Calu3 (cell line): Measurements from ENCODE around the gene WRAP53. TPM values are rescaled to one million over a fixed set of nuclear protein-coding genes. Genes with fewer than 3 reads are reported as not detected.

ENCODE experiments used
- BruUV-seq: library from RNA; stranded (reverse); fragments of 400-500 nt; replicated peaks from 2 replicates; lab custom pipeline; 2021; lab: Mats Ljungman, UMichigan
- CTCF ChIA-PET: fragments of 300-600 bp; sonication (Branson Sonifier 250); formaldehyde crosslinking; loops from one replicate; lab custom pipeline; 2022; ENCODE audit warnings: antibody characterized with exemption; lab: Charles Lee
- DNase-seq: peaks from one replicate; pipeline ENCODE4 v3.0.0; 2022
- H3K27ac Mint-ChIP-seq: one replicate; pipeline ENCODE4 v1.8.0; 2022; ENCODE audit warnings: mixed read lengths; ENCODE audit not compliant: unreplicated experiment
- H3K27me3 Mint-ChIP-seq: one replicate; pipeline ENCODE4 v1.8.0; 2022; ENCODE audit warnings: mixed read lengths; ENCODE audit not compliant: unreplicated experiment
- H3K36me3 Mint-ChIP-seq: one replicate; pipeline ENCODE4 v1.8.0; 2022; ENCODE audit warnings: mild to moderate bottlenecking, moderate library complexity, mixed read lengths; ENCODE audit not compliant: insufficient read depth, unreplicated experiment
- H3K4me1 Mint-ChIP-seq: one replicate; pipeline ENCODE4 v1.8.0; 2022; ENCODE audit warnings: mild to moderate bottlenecking, low read depth, mixed read lengths; ENCODE audit not compliant: unreplicated experiment
- H3K4me3 Mint-ChIP-seq: one replicate; pipeline ENCODE4 v1.8.0; 2022; ENCODE audit warnings: mild to moderate bottlenecking, low read depth, moderate library complexity, mixed read lengths; ENCODE audit not compliant: unreplicated experiment
- H3K9me3 Mint-ChIP-seq: one replicate; pipeline ENCODE4 v1.8.0; 2022; ENCODE audit warnings: low read depth, mixed read lengths; ENCODE audit not compliant: unreplicated experiment
- CTCF ChIP-seq: fragments of 200-600 bp; IDR thresholded peaks from one replicate; pipeline ENCODE4 v1.8.0; 2022; ENCODE audit warnings: antibody characterized with exemption; ENCODE audit not compliant: unreplicated experiment
- intact Hi-C: fragments of 100-400 bp; cut with micrococcal nuclease; formaldehyde crosslinking; loops from one replicate; pipeline ENCODE4 v1.10.0; 2022; ENCODE audit not compliant: unreplicated experiment
- total RNA-seq: library from RNA; stranded (reverse); gene quantifications from 2 replicates; pipeline ENCODE4 v1.2.3, GENCODE V29; 2022

WRAP53 gene
- total RNA-seq, 1 experiment from 2014 or later, result 10.1 TPM

DNA sequence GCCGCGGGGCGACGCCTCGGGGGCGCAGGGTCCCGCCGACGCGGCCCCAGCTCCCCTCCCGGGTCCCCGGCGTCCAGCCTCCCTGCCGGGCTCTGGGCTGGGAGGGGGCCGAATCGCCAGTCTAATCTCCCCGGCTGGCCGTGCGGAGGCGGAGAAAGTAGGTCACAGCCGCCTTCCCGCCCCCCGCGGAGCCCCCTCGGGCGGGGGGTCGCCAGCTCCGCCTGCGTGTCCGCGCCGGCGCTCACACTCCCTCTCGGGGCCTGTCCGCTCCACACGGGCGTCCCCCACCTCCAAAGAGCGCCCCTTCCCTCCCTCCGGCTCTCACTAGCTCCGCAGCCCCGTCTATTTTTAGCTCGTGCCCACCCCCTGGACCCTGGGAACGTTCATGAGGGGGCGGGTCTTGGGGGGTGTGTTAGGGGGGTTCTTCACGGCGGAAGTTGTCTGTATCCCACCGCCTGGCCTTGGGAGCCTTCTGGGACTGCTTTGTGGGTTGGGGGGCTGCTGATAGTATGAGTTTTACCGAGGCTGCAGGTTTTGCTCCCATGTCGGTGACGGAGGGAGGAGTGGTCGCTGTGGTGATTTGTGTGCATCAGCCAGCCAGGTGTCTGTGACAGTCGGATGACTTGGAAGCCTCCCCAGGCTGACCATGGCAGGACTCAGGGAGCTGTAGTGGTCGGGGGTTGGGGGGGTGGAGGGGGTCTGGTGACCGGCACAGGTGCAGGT lies 36.5 kb upstream of the WRAP53 start:
- H3K27ac Mint-ChIP-seq, result no peak overlapping the region
- no peak overlapping the region for H3K4me3 Mint-ChIP-seq
- CTCF ChIA-PET, result interaction anchor here (0.7 kb wide), 1 partner anchor 119 kb away, joined by 3 read pairs; no protein-coding TSS in a partner anchor
- no peak for TF ChIP-seq CTCF
- peaks cover 86% of the 10 kb centered on the region for H3K27me3 Mint-ChIP-seq
- intact Hi-C loops, result no loop called here
- no peaks in the 10 kb centered on the region for H3K36me3 Mint-ChIP-seq
- no peak for DNase-seq
- H3K4me1 Mint-ChIP-seq, result peaks cover 16% of the 10 kb centered on the region
- BruUV-seq, result no TSS peak
- H3K9me3 Mint-ChIP-seq, result no peaks in the 10 kb centered on the region

DNA sequence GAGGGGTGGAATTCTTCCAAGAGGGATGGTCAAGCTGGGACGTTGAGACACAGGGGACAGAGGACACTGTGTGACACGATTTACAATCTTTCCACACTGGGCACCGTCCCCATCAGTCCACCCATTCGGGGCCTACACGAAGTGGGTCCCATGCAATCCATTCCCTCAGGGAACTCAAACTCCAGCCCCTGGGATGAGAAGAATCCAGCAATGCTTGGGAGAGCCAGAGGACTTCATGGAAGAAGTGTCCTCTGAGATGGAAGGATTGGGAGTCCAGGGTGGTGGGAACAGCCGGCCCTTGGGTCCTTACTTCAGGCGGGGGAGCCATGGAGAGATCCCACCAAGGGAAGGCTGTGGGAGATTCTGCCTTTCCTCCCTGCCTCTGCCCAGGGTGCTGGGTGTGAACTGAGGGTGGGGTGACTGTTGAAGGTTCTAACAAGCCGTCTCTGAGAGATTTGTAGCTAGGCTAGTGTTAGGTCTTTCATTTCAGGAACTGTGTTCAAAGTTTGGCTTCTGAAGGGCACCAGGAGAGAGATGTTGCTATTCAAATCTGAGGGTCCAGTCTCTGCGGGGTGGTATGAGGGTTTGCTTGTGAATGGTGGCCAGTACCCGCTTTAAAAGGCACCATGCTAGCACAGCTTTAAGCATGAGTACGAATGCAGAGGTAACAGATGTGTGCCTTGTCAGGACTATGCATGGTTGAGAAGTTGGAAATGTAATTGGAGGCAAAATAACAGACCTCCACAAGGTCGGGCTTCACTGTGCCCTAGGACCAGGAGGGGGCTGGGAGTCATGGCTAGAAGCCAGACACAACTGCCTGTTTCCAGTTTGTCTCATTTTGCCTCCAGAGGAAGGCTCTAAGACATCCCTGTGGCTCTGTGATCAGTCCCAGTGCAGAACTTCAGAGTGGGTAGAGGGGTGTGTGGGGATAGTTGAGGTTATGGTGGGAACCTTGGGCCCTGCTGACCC lies 35.6 kb upstream of the WRAP53 start:
- no peak overlapping the region for H3K4me3 Mint-ChIP-seq
- no peaks in the 10 kb centered on the region for H3K36me3 Mint-ChIP-seq
- peaks cover 16% of the 10 kb centered on the region for H3K4me1 Mint-ChIP-seq
- H3K27me3 Mint-ChIP-seq, result peaks cover 95% of the 10 kb centered on the region
- H3K9me3 Mint-ChIP-seq, result no peaks in the 10 kb centered on the region
- H3K27ac Mint-ChIP-seq, result no peak overlapping the region
- CTCF ChIA-PET, result no interaction called here
- no peak for TF ChIP-seq CTCF
- intact Hi-C loops, result no loop called here
- no TSS peak for BruUV-seq
- DNase-seq, result no peak

DNA sequence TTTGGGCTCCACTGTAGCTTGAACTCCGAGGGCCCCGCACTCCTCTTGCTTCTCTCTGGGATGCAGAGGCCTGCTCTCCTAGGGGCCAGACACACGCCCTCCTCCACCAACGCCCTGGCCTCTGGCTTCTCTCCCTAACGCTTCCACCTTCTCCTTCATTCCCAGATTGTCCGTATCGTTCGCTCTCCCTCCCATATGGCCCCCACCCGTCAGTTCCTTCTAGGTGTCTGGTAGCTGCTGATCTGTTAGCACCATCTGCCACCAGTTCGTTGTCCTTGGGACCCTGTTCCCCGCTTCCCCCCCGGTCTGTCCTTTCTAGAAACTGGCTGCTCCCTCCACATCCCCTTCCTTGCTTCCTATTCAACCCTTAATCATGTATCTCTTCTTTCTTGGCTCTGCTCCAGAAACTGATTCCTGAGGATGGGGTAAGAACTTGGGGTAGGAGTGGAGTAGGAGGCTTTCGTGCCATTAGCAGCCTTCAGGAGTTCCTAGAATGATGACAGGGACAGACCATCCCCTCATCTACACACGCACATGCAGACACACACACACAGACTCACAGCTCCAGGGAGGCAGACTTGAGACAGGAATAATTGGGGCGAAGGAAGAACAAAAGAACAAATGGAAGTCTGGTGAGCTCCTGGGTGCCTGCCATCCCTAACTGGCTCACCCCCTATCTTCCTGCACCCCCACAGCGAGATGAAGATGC lies 33.3 kb upstream of the WRAP53 start:
- Mint-ChIP-seq H3K4me3 (no peak overlapping the region), H3K9me3 (no peaks in the 10 kb centered on the region), H3K4me1 (peaks cover 12% of the 10 kb centered on the region), H3K27me3 (peaks cover 85% of the 10 kb centered on the region), H3K27ac (no peak overlapping the region), H3K36me3 (no peaks in the 10 kb centered on the region)
- no peak for TF ChIP-seq CTCF
- no TSS peak for BruUV-seq
- intact Hi-C loops, result no loop called here
- CTCF ChIA-PET, result no interaction called here
- DNase-seq, result no peak

DNA sequence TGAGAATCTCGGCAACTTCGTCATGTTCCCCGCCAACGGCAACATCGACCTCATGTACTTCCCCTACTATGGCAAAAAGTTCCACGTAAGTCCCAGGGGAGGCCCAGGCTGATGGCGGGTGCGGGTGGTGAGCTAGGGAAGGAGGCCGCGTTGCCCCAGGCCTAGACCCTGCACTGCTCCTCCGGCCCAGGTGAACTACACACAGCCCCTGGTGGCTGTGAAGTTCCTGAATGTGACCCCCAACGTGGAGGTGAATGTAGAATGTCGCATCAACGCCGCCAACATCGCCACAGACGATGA lies 32.8 kb upstream of the WRAP53 start:
- no peak overlapping the region for H3K27ac Mint-ChIP-seq
- H3K36me3 Mint-ChIP-seq, result no peaks in the 10 kb centered on the region
- no peaks in the 10 kb centered on the region for H3K9me3 Mint-ChIP-seq
- CTCF ChIA-PET, result interaction anchor here (0.7 kb wide), 1 partner anchor 386 kb away, joined by 5 read pairs; no protein-coding TSS in a partner anchor
- H3K4me3 Mint-ChIP-seq, result no peak overlapping the region
- peaks cover 80% of the 10 kb centered on the region for H3K27me3 Mint-ChIP-seq
- DNase-seq, result no peak
- BruUV-seq, result no TSS peak
- H3K4me1 Mint-ChIP-seq, result peaks cover 7% of the 10 kb centered on the region
- TF ChIP-seq CTCF, result no peak
- intact Hi-C loops, result no loop called here
